ENCODE measurements around the gene DSCAM.

DSCAM gene

DNA sequence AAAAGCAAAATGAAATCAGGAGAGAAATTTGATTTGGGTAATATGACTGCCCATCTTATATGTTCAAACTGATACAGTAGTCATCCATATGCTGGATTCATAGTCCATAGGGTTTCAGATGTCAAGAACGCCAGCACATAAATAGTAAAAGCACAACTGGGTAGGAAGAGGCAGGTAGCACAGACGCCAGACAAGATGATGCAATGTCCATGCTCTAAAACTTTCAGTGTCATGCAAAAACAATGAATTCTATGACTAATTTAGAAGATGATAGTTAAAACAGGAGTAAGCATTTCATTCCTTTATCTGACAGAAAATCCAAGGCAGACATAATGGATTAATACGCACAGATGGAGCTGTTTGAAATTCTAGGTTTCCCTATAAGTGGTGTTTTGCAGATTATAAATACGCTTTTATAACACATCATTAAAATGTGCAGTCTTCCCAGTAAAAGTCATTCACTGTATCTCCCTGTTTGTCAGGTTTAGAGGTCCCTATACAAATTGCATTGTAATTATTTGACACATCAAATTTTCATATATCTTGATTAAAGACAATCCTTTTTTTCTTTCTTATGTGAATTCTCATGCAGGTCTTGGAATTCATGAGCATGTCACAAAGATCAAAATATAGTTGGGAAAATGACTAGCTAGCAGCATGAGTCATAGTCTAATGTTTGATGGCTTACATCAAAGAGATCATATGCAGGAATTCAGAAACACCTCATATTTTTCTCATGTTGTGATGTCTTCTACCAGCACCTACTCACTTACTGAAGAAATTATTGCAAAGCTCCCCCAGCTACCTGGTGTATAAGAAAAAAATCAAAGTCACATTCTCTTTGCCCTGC is 139.9 kb downstream of the DSCAM start:
- DNase-seq, result no peak

DNA sequence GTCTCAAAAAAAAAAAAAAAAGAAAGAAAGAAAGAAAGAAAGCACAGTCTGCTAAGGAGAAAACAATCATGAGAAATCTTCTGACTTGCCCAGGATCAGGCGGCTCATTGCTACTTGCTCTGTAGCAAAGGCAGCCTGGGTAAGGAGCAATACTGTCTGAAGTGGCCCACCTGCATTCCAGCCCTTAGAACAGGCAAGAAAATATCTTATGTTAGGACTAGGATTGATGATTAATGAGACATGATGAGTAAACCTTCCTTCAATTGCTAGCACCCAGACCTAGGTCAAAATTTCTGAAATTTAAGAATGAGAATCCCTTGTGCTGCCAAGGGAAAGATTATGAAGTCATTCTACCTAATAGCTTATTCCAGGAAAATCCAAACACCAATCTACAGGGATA is 140.8 kb downstream of the DSCAM start:
- no peak for DNase-seq

DNA sequence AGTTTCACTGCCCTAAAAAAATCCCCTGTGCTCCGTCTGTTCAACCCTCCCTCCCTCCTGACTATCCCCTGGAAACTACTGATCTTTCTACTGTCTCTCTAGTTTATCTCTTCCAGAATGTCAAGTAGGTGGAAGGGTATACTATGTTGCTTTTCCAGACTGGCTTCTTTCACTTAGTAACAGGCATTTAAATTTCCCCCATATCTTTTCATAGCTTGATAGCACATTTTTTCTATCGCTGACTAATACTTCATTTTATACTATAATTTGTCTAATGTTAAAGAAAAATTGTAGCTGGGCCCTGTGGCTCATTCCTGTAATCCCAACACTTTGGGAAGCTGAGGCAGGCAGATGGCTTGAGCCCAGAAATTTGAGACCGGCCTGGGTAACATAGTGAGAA is 142.8 kb downstream of the DSCAM start:
- no peak for DNase-seq

DNA sequence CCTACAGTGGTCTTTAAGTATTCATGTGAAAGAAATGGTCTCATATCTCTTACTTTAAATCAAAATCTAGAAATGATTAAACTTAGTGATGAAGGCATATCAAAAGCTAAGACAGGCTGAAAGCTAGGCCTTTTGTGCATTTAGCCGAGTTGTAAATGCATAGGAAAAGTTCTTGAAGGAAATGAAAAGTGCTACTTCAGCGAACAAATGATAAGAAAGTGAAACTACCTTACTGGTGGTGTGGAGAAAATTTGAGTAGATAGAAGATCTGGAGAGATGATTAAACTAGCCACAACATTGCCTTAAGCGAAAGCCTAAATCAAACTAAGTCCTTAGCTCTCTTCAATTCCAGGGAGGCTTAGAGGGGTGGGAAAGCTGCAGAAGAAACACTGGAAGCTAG is 147.6 kb downstream of the DSCAM start:
- no peak for DNase-seq

DNA sequence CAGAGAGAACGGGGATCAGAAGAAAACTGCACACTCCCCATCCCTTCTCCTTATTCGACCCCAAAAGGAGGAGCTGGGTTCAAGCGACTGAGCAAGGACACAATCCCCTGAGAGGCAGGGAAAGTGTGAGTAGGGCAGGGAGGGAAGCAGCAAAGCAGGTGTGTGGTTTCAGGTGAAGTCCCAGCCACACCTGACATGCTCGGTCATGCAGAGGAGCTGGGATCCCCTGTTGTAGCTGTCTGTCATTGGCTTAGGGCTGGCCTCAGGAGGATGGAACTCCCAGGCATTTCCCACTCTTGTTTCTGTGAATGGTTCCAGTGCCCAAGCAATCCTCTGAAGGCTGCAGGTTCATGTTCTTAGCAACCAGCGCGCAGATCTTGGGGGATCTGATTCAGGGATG is 150.7 kb downstream of the DSCAM start:
- no peak for DNase-seq

DNA sequence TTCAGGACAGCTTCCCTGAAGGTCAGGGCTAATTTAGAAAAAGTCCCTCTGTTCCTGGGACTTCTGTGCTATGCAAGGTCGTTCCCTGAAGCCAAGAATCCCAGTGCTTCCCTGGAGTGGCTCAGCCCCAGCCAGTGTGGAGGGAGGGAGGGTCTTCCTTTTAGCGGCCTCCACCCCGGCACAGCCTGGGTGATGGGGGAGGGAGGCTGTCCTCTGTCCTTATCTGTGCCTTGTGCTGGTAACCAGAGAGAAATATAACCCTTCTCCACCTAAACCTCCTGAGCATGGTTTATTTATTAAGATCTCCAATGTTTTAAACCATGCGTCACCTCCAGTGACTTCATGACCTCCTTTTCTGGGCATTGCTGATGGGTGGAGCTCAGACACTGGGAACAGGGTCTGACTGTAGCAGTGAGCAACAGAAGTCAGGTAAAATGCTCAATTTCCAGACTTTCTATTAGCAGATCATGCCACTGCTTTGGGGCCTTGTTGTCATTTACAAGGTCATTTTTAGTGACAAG is 157.1 kb downstream of the DSCAM start:
- no peak for DNase-seq

DNA sequence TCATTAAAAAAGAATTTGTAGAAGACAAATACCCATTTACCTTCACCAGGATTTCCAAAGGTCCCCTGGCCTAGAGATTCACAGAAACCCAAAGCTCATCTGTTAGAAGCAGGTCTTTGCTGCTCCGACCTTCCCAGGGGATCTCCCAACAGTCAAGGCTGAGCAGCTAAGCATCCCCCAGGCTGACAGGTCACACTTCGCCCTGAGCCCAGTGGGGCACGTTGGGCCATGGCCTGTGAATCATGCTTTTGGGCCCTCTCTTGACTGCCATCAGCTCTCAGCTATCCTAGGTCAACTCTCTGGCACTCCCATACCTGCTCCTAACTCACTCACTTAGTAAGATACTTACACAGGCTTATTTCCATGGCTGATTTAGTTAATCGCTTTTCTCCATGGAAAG is 157.7 kb downstream of the DSCAM start:
- no peak for DNase-seq

DNA sequence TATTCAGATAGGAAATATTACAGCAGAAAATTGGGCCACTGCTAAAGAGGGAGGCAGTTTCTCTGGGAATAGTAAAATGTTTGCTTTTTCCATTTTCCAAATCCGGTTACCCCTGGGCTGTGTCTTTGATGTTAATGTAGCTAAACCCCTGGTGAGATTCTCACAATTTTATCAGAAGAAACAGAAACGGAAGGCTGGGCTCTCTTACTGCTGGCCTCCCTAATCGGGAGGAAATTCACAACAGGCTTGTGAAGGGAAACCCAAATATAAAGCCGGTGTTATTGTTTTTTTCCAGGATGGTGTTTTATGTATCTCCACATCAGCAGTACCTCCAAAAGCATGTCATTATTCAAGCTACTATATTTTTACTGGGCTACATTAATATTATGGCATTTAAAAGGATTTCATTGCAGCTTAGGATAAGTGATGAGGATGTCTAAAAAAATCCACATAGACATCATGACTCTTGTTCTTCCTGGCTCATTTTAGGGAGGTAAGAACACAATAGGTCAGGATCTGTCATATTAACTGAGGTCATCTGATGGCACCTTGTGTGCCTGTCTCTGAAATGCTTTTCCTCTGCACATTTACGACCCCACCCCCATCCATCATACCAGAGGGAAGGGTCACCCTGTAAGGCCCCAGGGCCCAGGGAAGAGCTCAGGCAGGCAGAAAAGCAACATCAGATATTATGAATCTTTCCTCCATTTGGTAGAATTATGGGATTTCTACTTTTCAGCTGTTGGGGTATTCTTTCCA is 158.7 kb downstream of the DSCAM start:
- no peak for DNase-seq

DNA sequence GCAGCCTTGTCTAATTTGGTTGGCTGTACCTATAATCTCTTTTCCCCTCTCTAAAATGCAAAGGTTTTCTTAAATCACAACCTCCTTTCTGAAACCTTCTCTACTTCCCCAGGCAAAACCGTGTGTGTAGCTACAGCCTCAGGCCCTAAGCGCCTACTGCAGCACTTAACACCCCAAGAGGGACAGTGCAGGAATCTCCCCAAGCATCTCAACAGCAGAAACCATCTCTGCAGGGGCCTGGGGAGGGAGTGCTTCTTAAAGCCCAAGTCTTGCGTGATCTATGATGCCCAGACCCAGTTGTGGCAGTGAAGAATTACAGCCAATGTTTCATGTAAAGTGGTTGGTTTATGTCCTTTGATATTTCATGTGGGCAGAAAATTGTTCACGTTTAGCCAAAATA is 159.3 kb downstream of the DSCAM start:
- no peak for DNase-seq

DNA sequence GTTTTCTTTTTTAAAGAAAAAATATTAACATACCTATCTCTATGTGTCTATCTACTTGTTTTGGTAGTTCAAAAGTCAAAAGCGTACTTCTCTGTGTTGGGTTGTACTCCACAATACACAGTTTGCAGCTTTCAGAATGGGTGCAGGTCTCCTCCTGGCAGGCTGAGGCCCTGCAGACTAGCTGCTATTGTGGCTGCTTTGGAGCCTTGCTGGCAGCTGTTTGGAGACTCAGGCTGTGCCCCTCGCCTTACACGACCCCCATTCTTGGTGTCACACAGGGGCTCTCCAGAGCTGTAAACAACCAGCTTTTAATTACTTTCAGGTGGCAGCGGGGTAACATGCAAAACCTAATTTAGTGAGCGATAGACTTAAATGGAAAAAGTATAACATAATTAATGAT is 160.4 kb downstream of the DSCAM start:
- DNase-seq, result no peak

DNA sequence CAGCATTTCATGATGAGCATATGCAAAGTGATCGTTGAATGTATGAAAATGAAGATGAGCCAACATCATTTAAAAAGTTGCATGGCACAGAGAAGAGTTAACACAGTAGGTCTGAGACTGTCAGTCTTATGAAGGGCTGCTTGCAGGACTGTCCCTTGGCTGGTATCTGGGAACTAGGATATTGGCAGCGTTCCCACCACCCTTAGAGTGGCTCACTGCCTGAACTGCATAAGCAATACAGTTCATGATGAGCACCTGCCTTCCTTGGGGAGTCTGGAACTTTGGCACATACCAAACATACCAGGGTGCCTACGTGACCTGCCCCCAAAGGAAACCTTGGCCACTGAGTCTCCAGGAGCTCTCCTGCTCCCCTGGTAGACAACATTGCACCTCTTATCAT is 161.8 kb downstream of the DSCAM start:
- DNase-seq, result no peak

DNA sequence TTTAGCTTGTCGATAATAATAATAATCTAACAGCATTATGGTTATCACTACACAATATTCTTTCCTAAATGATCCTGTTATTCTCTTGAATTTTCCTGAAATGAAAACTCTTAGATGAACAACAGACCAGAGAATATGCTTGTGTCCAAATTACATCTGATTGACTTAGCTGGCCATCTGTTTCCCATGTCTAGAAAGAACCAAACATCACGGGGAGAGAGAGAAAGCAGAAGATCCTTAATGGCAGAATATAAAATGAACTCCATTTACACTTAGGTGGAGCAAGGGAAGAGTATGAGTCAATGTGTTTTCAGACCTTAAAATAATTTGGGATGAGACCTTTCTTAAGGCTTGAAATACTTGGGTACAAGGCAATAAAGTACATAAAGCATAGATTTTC is 162.2 kb downstream of the DSCAM start:
- no peak for DNase-seq

DNA sequence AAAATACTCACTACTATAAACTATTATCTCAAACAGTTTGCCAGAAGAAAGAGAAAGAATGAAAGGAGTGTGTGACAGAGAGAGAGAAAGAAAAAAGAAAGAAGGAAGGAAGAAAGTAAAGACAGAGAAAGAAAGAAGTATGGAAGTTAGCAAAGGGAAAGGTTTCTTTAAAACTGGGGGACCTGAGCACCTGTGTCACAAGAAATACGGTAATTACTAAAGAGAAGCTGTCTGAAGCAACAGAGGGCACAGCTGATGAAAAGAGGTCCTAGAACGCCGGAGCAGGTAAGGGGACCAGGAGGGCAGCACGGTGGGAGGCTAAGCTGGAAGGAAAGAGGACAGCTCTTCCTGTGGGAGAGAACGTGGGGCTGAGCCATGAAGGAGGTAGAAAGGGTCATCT is 163.6 kb downstream of the DSCAM start:
- no peak for DNase-seq

DNA sequence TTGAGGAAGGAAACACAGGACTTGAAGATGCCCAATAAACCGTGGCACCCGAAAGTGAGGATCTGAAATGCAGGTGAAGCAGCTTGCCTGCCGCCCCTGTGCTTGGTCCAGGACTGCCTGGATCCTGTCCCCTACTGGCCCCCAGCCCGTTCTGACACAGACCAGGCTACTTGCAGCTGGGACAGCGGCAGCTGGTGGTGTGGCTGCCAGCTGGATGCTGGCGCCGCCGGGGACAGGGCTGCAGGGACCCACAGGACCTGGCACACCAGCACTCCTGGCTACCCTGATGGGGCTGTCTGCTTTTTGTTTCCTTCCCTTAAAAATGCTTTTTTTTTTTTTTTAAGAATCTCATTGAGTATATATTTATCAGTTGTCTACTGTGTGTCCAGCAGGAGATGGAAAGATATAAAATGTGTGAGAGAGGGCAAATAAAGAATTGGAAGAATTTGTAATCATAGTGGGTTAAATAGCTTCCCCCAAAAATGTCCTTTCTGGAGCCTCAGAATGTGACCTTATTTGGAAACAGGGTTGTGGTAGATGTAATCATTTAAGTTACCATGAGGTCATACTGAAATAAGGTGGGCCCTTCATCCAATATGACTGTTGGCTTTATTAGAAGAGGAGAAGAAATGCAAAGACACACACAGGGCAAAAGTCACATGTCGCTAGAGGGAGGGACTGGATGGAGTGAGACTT is 165.6 kb downstream of the DSCAM start:
- peak; percentile 32 to 77 for DNase-seq

DNA sequence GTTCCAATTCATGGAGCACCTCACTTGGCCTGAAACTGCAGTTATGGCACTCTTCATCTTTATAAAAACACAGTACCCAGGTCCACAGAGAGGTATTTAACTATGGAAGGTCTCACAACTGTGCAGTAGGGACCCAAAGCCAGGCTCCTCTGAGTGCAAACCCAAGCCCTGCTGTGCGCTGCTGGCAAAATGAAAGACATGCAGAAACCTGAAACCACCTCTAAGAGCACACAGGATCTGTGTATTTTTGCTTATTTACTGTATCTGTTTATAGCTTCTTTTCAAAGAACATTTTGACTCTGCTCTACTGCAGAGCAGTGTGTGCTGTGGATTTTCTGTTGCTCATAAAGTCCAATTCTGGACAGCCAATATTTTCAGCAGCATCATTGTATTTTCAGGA is 166.6 kb downstream of the DSCAM start:
- peak; percentile 10 to 60 for DNase-seq

DNA sequence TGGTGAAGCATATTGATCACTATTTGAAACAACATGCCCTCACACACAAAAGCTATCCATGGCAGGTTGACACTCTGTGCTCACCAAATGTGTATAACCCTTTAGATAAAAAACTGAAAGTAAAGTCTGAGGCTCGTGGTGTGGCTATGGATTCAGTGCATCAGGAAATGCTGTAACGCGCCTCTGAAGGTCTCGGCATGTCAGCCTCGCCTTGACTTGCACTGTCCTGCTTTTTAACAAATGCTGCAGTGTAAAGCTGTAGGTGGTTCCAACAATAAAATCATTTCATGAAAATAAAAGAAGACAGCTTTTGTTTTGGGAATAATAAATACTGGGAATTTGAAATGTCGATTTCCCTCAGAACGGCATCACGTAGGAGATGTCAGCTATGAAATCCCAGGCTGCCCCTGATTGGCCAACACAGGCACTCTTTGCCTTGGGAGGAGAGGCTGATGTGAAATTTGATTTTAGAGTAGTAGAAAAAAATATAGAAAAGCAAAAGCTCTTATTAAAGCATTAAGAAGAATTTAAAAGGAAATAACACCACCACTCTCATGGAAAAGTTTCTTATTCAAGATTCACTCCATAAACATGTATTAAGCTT is 168.2 kb downstream of the DSCAM start:
- no peak for DNase-seq

DNA sequence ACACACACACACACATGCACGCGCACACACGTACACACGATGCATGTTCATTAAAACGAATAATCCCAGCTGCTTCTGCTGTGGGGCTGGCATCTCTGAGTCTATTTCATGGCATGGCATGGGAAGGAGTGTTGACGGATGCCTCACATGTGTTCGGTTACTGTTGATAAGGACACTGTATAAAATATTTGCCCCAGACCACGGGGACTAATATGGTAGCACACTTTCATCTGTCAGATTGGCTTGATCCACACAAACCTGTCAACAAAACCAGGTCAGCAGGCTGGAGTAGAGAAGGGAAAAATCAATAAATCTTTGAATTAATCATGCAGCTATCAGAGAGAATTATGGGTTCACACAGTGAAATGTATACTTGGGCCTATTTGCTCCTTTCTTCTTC is 171.9 kb downstream of the DSCAM start:
- peak in 1 of 2 experiments; percentile 8 for DNase-seq

DNA sequence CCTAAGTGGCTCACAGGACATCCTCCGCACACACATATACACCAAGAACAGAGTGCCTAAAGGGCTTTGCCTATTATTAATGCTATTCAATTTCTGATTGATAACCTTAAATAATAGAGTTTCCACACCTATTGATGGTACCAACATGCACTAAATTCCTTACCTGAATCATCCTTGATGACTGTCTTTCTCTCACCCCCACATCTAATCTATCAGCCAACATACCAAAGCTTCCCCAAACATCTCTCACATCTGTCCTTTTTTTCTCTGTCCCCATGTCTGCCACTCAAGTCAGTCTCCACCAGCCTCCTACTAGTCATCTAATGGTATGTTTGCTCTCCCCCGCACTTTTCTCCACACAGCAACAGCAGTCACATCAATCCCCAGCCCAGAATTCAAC is 174.4 kb downstream of the DSCAM start:
- no peak for DNase-seq

DNA sequence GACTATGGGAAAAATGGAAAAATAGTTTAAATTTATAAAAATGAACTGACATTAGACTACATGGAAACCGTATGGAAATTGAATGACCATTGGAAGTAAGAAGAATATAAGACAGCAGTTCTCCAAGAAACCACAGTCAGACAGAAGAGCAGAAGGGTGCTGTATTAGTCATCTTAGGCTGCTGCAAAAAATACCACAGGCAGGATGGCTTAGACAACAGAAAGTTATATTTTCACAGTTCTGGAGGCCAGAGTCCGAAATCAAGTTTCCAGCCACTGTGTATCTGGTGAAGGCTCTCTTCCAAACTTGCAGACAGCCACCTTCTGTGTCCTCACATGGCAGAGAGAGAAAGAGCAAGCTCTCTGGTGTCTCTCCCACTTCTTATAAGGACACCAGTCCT is 175.2 kb downstream of the DSCAM start:
- DNase-seq, result no peak

DNA sequence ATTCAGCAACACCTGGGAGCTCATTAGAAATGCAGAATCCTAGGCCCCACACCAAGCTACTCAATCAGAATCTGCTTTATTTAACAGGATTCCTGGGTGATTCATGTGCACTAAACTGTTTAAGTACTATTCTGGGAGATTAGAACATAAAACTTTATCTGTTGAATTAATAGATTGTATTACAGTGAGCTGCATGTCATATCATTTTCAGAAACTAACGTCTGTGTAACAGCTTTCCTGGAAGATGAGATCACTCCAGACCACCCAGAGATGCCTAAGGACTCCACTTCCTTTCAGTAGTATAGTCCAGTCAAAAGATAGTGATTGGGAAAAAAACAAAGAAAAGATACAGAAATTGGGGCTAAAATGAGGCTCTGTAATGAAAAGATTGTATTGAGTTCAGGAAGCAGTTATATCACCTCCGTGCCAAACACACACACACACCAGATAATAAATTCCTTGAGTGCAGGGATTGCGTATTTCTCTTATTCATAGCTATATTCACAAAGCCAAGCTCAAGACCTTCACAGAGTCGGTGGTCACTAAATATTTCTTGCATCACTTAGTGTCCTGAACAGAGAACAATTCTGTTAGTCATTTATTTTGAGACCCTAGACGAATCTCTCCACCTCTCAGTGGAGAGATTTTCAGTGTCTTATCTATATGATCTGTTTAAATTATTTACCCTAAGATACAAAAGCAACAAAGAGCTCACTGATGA is 178.2 kb downstream of the DSCAM start:
- no peak for DNase-seq

DNA sequence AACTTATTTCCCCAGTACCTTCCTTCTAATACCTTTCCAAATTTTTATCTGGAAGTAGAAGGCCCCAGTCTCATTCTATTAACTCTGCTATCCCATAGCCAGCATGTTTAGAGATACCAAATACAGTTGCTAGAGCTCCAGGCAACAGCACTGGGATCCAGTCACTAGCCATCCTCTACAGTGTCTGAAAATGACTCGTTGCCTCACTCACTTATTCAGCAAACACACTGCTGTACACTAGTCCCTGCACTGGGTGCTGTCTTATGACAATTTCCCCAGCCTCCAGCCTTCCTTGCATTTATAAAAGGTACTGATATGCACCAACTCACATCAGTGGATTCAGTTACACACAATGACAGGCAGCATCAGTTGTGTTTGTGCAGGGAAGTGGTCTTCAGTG is 179.0 kb downstream of the DSCAM start:
- no peak for DNase-seq

DNA sequence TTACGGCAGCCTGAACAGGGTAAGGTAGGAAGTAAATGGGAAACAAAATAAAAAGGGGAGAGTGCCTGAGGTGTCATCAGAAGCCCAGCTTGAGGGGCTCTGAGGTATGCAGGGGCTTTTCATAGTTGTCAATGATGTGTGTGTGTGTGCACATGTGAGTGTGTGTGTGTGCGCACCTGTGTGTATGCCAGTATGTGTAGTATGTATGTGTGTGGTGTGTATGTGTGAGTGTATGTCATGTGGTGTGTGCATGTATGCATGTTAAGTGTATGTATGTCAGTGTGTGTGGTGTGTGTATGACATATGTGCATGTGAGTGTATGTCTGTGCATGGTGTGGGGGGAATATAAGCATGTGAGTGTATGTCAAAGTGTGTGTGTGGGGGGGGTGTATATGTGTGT is 184.1 kb downstream of the DSCAM start:
- DNase-seq, result no peak

DNA sequence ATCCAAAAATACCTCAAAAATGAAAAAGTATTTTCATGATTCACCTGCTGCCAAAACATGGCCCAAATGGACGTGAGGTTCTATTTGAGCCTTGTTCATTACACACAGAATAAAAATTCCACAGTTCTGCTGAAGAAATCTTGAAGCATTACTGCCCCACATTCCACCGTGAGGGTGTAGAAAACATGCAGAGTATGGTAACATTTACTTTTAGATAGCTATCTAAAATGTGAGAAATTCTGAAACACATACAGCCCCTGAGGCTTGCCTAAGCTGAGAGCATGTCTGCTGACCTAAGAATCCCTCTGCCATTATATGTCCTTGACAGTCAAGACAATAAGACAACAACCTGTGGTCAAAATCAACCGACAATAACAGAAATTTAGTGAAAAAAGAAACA is 186.5 kb downstream of the DSCAM start:
- DNase-seq, result no peak
